Cardiac fibroblast (primary cell): ENCODE results near the gene CSTPP1.

Experiments used
- DNase-seq, 2 donors: peaks; one replicate each; pipeline versions ENCODE4 v3.0.0 to v3.0.0-alpha.2; 2010; ENCODE audit warnings: low read depth in 2 of 2
- H3K4me3 ChIP-seq, 2 donors: replicated peaks in 1 of 2; 1 replicate in 1 of 2; 2 replicates in 1 of 2; pipeline ENCODE4 v1.5.1; 2011; ENCODE audit warnings: low read depth in 2 of 2, low read length in 2 of 2, mild to moderate bottlenecking in 2 of 2, moderate library complexity in 1 of 2
- CTCF ChIP-seq: IDR thresholded peaks from one replicate; pipeline ENCODE4 v1.5.1; 2011; ENCODE audit warnings: low read depth, mild to moderate bottlenecking, low read length, inconsistent platforms

Gene CSTPP1

GRCh38 chr11:47050284-47050683, 113.7 kb downstream of the CSTPP1 start:
- TF ChIP-seq CTCF = no peak
- DNase-seq = no peak
- no peak overlapping the region for H3K4me3 ChIP-seq

DNA sequence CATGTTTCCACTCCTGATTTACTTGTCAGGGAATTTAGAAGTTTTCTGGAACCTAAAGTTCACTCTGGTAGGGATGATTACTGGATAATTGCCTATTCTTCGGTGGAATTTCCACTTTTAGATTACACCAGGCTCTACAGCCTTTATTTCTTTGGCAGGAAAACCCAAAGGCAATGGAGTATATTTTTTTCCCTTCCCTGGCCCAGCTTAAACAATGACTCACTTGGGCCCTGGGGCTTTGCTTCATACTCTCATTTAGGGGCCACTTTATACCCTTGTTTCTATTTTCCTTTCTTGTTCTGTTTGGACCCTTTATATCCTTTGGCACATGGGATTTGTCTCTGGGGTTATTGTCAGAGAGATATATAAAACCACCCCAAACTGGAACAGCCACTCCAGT, 114.7 kb downstream of the CSTPP1 start:
- DNase-seq = peak; percentile 51 to 84
- no peak overlapping the region for H3K4me3 ChIP-seq
- no peak for TF ChIP-seq CTCF

DNA sequence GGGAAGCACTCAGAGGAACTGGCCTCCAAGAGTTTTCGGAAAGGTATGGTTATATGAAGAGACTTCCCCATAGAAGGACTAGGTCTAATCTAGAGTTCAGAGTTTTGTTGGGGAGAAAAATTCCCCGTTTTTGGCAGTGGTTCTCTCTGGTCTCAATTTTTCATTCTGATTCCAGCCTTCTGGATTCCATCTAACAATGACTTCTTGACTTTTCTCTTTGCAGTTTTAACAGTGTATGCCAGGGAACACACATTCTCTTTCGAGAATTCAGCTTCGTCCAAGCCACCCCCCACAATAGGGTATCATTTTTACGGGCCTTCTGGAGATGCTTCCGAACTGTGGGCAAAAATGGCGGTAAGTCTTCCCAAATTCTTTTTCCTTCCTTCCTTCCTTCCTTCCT, 115.6 kb downstream of the CSTPP1 start:
- no peak overlapping the region for H3K4me3 ChIP-seq
- no peak for TF ChIP-seq CTCF
- DNase-seq = no peak

GRCh38 chr11:47052576-47052975, 116.0 kb downstream of the CSTPP1 start:
- H3K4me3 ChIP-seq = no peak overlapping the region
- DNase-seq = no peak
- no peak for TF ChIP-seq CTCF

DNA sequence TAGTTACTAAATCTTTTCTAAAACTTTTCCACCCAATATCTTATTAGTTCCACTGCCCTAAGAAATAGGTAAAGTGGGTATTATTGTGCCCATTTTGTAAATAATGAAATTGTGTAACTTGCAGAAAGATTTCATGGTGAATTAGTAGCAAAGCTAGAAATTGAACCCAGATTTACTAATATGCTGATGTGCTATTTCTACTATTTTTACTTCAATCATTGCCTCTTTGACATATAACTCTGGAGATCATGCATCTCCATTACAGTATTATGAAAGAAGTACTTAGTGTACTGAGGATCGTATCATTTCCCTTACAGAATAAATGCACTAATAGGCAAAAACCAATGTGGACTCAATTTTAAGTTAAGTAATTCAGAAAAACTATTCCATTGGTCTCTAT, 119.0 kb downstream of the CSTPP1 start:
- no peak for TF ChIP-seq CTCF
- no peak for DNase-seq
- H3K4me3 ChIP-seq = no peak overlapping the region

GRCh38 chr11:47056261-47056915, 119.8 kb downstream of the CSTPP1 start:
- DNase-seq = peak; percentile 76 to 79
- no peak for TF ChIP-seq CTCF
- no peak overlapping the region for H3K4me3 ChIP-seq

- no peak for TF ChIP-seq CTCF
- no peak overlapping the region for H3K4me3 ChIP-seq
These were observed 120.8 kb downstream of the CSTPP1 start for GRCh38 chr11:47057365-47057764.

More at GRCh38 chr11:47057365-47057764, 120.8 kb downstream of the CSTPP1 start:
- DNase-seq = peak; percentile 25 to 65
